GM12878 (cell line): ENCODE measurements around the gene TNFRSF11A. TPM values are rescaled to one million over a fixed set of nuclear protein-coding genes. Genes with fewer than 3 reads are reported as not detected.

Experiments used
- ATAC-seq: fragments of 200-7000 bp; cut with Tn5 transposase; 3 replicates; pipeline ENCODE4 v1.9.1; 2020; ENCODE audit warnings: mild to moderate bottlenecking, moderate library complexity
- BruUV-seq: library from RNA; stranded (reverse); fragments of 400-500 nt; replicated peaks from 2 replicates; lab custom pipeline; 2021; lab: Mats Ljungman, UMichigan
- CTCF ChIA-PET: fragments of 300-600 bp; sonication (Branson Sonifier 250); formaldehyde crosslinking; extraction: SDS; loops from one replicate; lab custom pipeline; 2021; ENCODE audit warnings: inconsistent platforms; lab: Yijun Ruan, JAX
- POLR2A ChIA-PET: fragments of 350-600 bp; formaldehyde crosslinking; extraction: SDS; loops from one replicate; lab custom pipeline; 2021; ENCODE audit warnings: inconsistent platforms; lab: Charles Lee
- RAD21 ChIA-PET: fragments of 300-600 bp; sonication (Branson Sonifier 250); formaldehyde crosslinking; loops from one replicate; lab custom pipeline; 2023; ENCODE audit warnings: antibody characterized with exemption; ENCODE audit not compliant: unreplicated experiment; lab: Charles Lee
- SMC1A ChIA-PET: fragments of 300-600 bp; sonication (Branson Sonifier 250); formaldehyde crosslinking; loops from one replicate; lab custom pipeline; 2023; ENCODE audit not compliant: unreplicated experiment, uncharacterized antibody; lab: Charles Lee
- DNase-seq: peaks from one replicate; pipeline ENCODE4 v3.0.0-alpha.2; 2011; ENCODE audit warnings: low read depth, low spot score
- FAIRE-seq: peaks from 3 replicates; lab custom pipeline; 2011; peaks lifted over from hg19 to GRCh38; lab: Jason Lieb, UNC
- H2AFZ ChIP-seq: 2 replicates; pipeline ENCODE4 v1.6.0; 2011; ENCODE audit warnings: low read depth, low read length, control low read depth; ENCODE audit not compliant: control insufficient read depth
- H3K27ac ChIP-seq: 2 replicates; pipeline ENCODE4 v1.5.1; 2011; ENCODE audit warnings: control low read depth; ENCODE audit not compliant: control insufficient read depth, insufficient read depth
- H3K27me3 ChIP-seq, 2 experiments: replicated peaks in 1 of 2; 2 replicates each; pipeline versions ENCODE4 v1.6.0 to v1.6.1; 2011; ENCODE audit warnings: low read length in 1 of 2; ENCODE audit not compliant: control insufficient read depth in 2 of 2, insufficient read depth in 2 of 2
- H3K36me3 ChIP-seq, 2 experiments: 2 replicates each; pipeline ENCODE4 v1.5.1; 2011; ENCODE audit warnings: low read length in 1 of 2; ENCODE audit not compliant: control insufficient read depth in 2 of 2, insufficient read depth in 2 of 2
- H3K4me1 ChIP-seq: 2 replicates; pipeline ENCODE4 v1.6.1; 2011; ENCODE audit warnings: mild to moderate bottlenecking, low read length, moderate library complexity, mixed read lengths; ENCODE audit not compliant: control insufficient read depth, insufficient read depth
- H3K4me2 ChIP-seq: 2 replicates; pipeline ENCODE4 v1.6.0; 2011; ENCODE audit warnings: control low read depth; ENCODE audit not compliant: control insufficient read depth, insufficient read depth
- H3K4me3 ChIP-seq: fragments of 200-600 bp; sonication (generic); 2 replicates; pipeline ENCODE4 v1.5.1; 2016
- H3K79me2 ChIP-seq: 2 replicates; pipeline ENCODE4 v1.6.0; 2011; ENCODE audit warnings: low read length; ENCODE audit not compliant: control insufficient read depth, insufficient read depth
- H3K9ac ChIP-seq: 2 replicates; pipeline ENCODE4 v1.8.0; 2011; ENCODE audit warnings: low read length, control low read depth, mixed read lengths; ENCODE audit not compliant: control insufficient read depth, insufficient read depth
- H3K9me3 ChIP-seq: replicated peaks from 3 replicates; pipeline ENCODE4 v1.5.1; 2011; ENCODE audit warnings: mild to moderate bottlenecking, low read length; ENCODE audit not compliant: control insufficient read depth, insufficient read depth
- H4K20me1 ChIP-seq: 2 replicates; pipeline ENCODE4 v1.6.0; 2011; ENCODE audit not compliant: control insufficient read depth, insufficient read depth
- BCL11A ChIP-seq: IDR thresholded peaks from 2 replicates; pipeline ENCODE4 v1.6.1; 2011; ENCODE audit warnings: low read depth, low read length
- CEBPZ ChIP-seq: fragments of 150-350 bp; IDR thresholded peaks from 2 replicates; pipeline ENCODE4 v1.6.1; 2016; ENCODE audit warnings: low read depth, low read length
- CHD4 ChIP-seq: fragments of 200-600 bp; sonication (generic); IDR thresholded peaks from 2 replicates; pipeline ENCODE4 v1.6.1; 2016; ENCODE audit warnings: mild to moderate bottlenecking
- FOXM1 ChIP-seq: IDR thresholded peaks from 2 replicates; pipeline ENCODE4 v1.6.1; 2012; ENCODE audit warnings: low read depth, mild to moderate bottlenecking, inconsistent platforms, low read length, moderate library complexity
- JUNB ChIP-seq: IDR thresholded peaks from 2 replicates; pipeline ENCODE4 v1.6.1; 2016; ENCODE audit warnings: antibody characterized with exemption, mild to moderate bottlenecking
- LARP7 ChIP-seq: fragments of 450-650 bp; IDR thresholded peaks from 2 replicates; pipeline ENCODE4 v1.6.1; 2017; ENCODE audit warnings: mild to moderate bottlenecking
- TCF7 ChIP-seq: IDR thresholded peaks from 2 replicates; pipeline ENCODE4 v1.6.1; 2014; ENCODE audit warnings: antibody characterized with exemption, borderline replicate concordance
- ZZZ3 ChIP-seq: IDR thresholded peaks from 2 replicates; pipeline ENCODE4 v1.6.1; 2011; ENCODE audit warnings: low read depth; ENCODE audit not compliant: control insufficient read depth, insufficient read length
- WGBS: methylation state at CpG from one replicate; pipeline ENCODE4 v1.1.6; 2016; ENCODE audit warnings: low lambda C conversion rate; ENCODE audit not compliant: insufficient replicate concordance, insufficient coverage; ENCODE audit errors: missing lambda C conversion rate; 5-methylcytosine and 5-hydroxymethylcytosine counted together
- in situ Hi-C: fragments of 300-500 bp; cut with MboI; formaldehyde crosslinking; loops from 9 replicates; pipeline ENCODE4 v1.14.3; 2018; ENCODE audit warnings: mixed read lengths
- intact Hi-C: fragments of 100-400 bp; cut with micrococcal nuclease; formaldehyde crosslinking; loops from one replicate; pipeline ENCODE4 v1.14.2; 2022; ENCODE audit not compliant: unreplicated experiment
- polyA plus RNA-seq, 11 experiments: library from polyadenylated mRNA; depleted of rRNA in 4 of 11; unstranded in 6 of 11; stranded (reverse) in 5 of 11; fragments of >200 nt; fragmentation: Nextera tagmentation in 4 of 11; fragmentation: Illumina TruSeq in 1 of 11; extraction: Ambion mirVana in 4 of 11; extraction: Trizol in 1 of 11; gene quantifications; 1 replicate in 1 of 11; 2 replicates in 10 of 11; pipeline versions ENCODE4 v1.2.1 to v1.2.3, GENCODE V29; 2011 to 2016; ENCODE audit warnings: inconsistent platforms in 2 of 11, missing spikeins in 2 of 11, low read depth in 1 of 11
- total RNA-seq, 4 experiments: library from RNA; depleted of rRNA in 3 of 4; stranded (reverse); fragments of >200 nt in 3 of 4; fragmentation: Illumina TruSeq in 1 of 4; extraction: Trizol in 1 of 4; gene quantifications; 2 replicates each; pipeline versions ENCODE4 v1.2.1 to v1.2.3, GENCODE V29; 2013 to 2021

The TNFRSF11A gene
- total and polyA plus RNA-seq, 10 of the 15 experiments (the other 5 are each of a cell fraction or from before 2014, with no cell fraction given): 0.07 to 4.0 (median 0.23) TPM

- Histone ChIP-seq H4K20me1 (no peaks in the 10 kb centered on the region), H3K27ac (peak overlapping the region; percentile 10; the same call in 1 of the 2 replicates), H3K79me2 (no peaks in the 10 kb centered on the region), H3K9me3 (no peaks in the 10 kb centered on the region), H3K9ac (no peak overlapping the region), H3K4me3 (no peak overlapping the region), H3K36me3 (peaks cover 2 to 10% of the 10 kb centered on the region in 2 experiments; a peak in 3 of 4 replicates), H3K4me2 (0 out of 2 replicates have a peak overlapping the region, but pooled peaks have one; percentile 0), H3K4me1 (peaks cover 17% of the 10 kb centered on the region), H3K27me3 (no peaks in the 10 kb centered on the region), H2AFZ (no peak overlapping the region)
- CTCF ChIA-PET: interaction anchor here (1.3 to 1.5 kb wide), 2 partner anchors 15 to 32 kb away, joined by 3 to 4 read pairs; no protein-coding TSS in a partner anchor
- POLR2A ChIA-PET: no interaction called here
- FAIRE-seq (no peak), DNase-seq (no peak), ATAC-seq (peak; percentile 88)
- RAD21 ChIA-PET: interaction anchor here (0.5 kb wide), 1 partner anchor 74 kb away, joined by 3 read pairs; no protein-coding TSS in a partner anchor
- TF ChIP-seq CEBPZ (no peak), BCL11A (no peak), JUNB (peak; percentile 16; the same call in 1 of the 2 replicates), ZZZ3 (no peak), LARP7 (no peak), CHD4 (0 out of 2 replicates have a peak, but pooled peaks have one; percentile 10), TCF7 (0 out of 2 replicates have a peak, but pooled peaks have one; percentile 19), FOXM1 (no peak)
- SMC1A ChIA-PET: interaction anchor here (0.6 to 1.8 kb wide), 5 partner anchors 15 to 410 kb away, joined by 3 to 7 read pairs (median 3); no protein-coding TSS in a partner anchor
- no TSS peak for BruUV-seq
- in situ Hi-C loops (no loop called here), intact Hi-C loops (loop anchor here (5.0 kb wide), 1 partner anchor 33 kb away; no protein-coding TSS in a partner anchor)
- WGBS: 53% methylated on average over 2 of the region's 2 CpGs
Observed at GRCh38 chr18:62289047-62289446, 36.1 kb upstream of the TNFRSF11A start.
